ENCODE measurements around the gene SPP2.

The SPP2 gene

DNA sequence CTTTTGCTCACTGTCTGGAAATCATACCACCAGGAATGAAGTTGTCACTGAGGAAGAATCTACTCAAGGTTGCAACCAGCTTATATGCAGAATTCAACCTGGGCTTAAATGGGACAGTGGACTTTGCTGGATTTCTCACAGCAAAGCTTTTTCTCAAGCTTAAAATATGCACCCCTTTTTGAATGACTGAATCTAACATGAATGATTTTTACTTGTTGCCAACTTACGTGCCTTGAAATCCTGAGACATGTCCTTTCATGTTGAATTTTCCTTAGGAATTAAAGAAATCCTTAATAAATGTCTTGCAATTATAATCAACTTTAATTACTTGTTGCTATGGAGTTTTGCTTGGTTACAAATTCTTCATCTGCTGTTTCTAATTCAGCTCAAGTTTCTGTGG is 57.4 kb downstream of the SPP2 start:
- TF ChIP-seq, protein P1, sequence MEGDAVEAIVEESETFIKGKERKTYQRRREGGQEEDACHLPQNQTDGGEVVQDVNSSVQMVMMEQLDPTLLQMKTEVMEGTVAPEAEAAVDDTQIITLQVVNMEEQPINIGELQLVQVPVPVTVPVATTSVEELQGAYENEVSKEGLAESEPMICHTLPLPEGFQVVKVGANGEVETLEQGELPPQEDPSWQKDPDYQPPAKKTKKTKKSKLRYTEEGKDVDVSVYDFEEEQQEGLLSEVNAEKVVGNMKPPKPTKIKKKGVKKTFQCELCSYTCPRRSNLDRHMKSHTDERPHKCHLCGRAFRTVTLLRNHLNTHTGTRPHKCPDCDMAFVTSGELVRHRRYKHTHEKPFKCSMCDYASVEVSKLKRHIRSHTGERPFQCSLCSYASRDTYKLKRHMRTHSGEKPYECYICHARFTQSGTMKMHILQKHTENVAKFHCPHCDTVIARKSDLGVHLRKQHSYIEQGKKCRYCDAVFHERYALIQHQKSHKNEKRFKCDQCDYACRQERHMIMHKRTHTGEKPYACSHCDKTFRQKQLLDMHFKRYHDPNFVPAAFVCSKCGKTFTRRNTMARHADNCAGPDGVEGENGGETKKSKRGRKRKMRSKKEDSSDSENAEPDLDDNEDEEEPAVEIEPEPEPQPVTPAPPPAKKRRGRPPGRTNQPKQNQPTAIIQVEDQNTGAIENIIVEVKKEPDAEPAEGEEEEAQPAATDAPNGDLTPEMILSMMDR (IDR thresholded peaks at IDR 0.05; ENCODE audit: unreplicated experiment in 3 of 3): no peak
- Mint-ChIP-seq H3K36me3 (ENCODE audit: low read depth) (no peaks in the 10 kb centered on the region), H3K9me3 (peaks cover 3% of the 10 kb centered on the region), H3K27ac (no peak overlapping the region), H3K4me3 (no peak overlapping the region), H3K27me3 (ENCODE audit: low read depth) (peaks cover 5% of the 10 kb centered on the region), H3K4me1 (no peaks in the 10 kb centered on the region)

DNA sequence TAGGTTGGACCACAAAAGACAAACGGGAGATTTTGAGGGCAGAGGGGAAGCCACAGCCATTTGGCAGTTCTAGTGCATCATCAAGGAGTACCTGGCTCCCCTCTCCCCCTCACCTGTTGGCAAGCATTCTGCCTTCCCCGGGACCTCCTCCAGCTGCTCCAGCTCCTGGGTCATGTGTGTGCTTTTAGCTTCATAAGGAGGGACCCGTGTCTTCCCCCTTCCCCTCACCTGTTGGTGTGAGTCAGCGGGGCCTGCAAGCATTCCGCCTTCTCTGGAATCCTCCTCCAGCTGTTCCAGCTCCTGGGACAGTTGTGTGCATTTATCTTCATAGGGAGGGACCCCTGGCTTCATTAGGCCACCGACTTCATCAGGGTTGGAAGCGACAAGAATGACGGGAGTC is 58.8 kb downstream of the SPP2 start:
- TF ChIP-seq, protein P1 (IDR thresholded peaks at IDR 0.05; ENCODE audit: unreplicated experiment in 3 of 3): no peak
- no peak overlapping the region for H3K27ac Mint-ChIP-seq
- no peak overlapping the region for H3K4me3 Mint-ChIP-seq
- peaks cover 8% of the 10 kb centered on the region for H3K27me3 Mint-ChIP-seq (ENCODE audit: low read depth)
- no peaks in the 10 kb centered on the region for H3K36me3 Mint-ChIP-seq (ENCODE audit: low read depth)
- H3K4me1 Mint-ChIP-seq: no peaks in the 10 kb centered on the region
- peaks cover 3% of the 10 kb centered on the region for H3K9me3 Mint-ChIP-seq

DNA sequence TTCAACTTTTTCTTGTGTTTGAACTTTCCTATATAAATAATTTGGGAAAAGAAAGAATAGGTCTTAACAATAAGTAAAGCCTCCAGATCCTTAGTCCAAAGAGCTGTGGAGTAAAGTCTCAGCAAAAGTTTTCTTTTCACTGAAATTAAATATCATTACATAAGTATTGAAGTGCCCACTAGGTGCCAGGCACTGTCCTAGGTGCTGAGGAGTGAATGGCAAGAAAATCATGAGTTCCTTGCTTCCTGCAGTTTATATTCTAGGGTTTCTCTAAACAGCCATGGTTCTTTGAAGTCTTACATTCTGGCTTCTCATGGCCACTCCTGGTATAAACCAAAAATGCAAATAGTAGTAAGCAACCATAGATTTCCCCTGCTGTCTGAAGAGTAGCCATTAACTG is 59.7 kb downstream of the SPP2 start:
- H3K4me3 Mint-ChIP-seq: no peak overlapping the region
- peaks cover 8% of the 10 kb centered on the region for H3K27me3 Mint-ChIP-seq (ENCODE audit: low read depth)
- TF ChIP-seq, protein P1 (IDR thresholded peaks at IDR 0.05; ENCODE audit: unreplicated experiment in 3 of 3): no peak
- H3K9me3 Mint-ChIP-seq: peaks cover 3% of the 10 kb centered on the region
- H3K4me1 Mint-ChIP-seq: no peaks in the 10 kb centered on the region
- no peak overlapping the region for H3K27ac Mint-ChIP-seq
- no peaks in the 10 kb centered on the region for H3K36me3 Mint-ChIP-seq (ENCODE audit: low read depth)

DNA sequence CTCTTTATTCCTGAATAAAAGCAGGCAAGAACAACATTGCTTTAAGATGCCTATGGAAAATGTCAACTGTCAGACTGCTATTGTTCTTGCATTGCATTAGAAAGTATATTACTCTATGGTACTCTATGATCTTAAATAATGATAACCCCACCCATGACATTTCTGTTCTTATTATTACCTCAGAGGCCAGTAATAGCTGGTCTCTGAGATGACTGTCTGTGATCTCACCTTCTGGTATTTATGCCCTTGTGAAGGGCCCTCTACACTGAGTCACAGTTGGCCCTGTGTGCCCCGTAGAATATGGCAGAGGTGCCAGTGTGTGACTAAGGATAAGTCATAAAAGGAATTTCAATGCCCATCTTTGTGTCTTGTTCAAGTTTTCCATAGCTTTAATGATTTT is 61.0 kb downstream of the SPP2 start:
- no peaks in the 10 kb centered on the region for H3K36me3 Mint-ChIP-seq (ENCODE audit: low read depth)
- H3K4me3 Mint-ChIP-seq: no peak overlapping the region
- H3K4me1 Mint-ChIP-seq: no peaks in the 10 kb centered on the region
- peaks cover 3% of the 10 kb centered on the region for H3K9me3 Mint-ChIP-seq
- peaks cover 3% of the 10 kb centered on the region for H3K27me3 Mint-ChIP-seq (ENCODE audit: low read depth)
- H3K27ac Mint-ChIP-seq: no peak overlapping the region
- TF ChIP-seq, protein P1 (IDR thresholded peaks at IDR 0.05; ENCODE audit: unreplicated experiment in 3 of 3): no peak

- Mint-ChIP-seq H3K9me3 (no peaks in the 10 kb centered on the region), H3K27me3 (ENCODE audit: low read depth) (peaks cover 3% of the 10 kb centered on the region), H3K4me3 (no peak overlapping the region), H3K36me3 (ENCODE audit: low read depth) (no peaks in the 10 kb centered on the region), H3K27ac (peak overlapping the region in 1 of 3 experiments; percentile 59), H3K4me1 (no peaks in the 10 kb centered on the region)
- TF ChIP-seq, protein P1 (IDR thresholded peaks at IDR 0.05; ENCODE audit: unreplicated experiment in 3 of 3): no peak
These were observed 65.5 kb downstream of the SPP2 start for GRCh38 chr2:234116010-234116409.

DNA sequence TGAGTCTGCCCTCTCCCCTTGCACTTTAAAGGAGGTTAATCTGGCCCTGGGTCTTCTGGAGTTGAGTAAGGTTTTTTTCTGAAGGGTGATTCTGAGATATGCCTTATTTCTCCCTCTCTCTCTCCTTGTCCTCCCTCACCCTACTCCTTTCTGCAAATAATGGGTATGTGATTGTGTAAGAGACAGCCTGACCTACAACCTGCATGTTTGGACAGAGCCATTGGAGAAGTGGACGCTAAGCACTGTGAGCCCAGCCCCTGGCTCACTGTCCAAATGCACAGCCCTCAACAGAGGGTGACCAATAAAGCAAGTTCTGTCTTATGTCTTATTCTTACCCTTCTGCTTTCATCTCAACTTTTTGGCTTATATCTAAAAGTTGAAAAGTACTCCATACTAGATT is 71.5 kb downstream of the SPP2 start:
- H3K9me3 Mint-ChIP-seq: no peaks in the 10 kb centered on the region
- TF ChIP-seq, protein P1 (IDR thresholded peaks at IDR 0.05; ENCODE audit: unreplicated experiment in 3 of 3): no peak
- no peak overlapping the region for H3K4me3 Mint-ChIP-seq
- no peak overlapping the region for H3K27ac Mint-ChIP-seq
- H3K27me3 Mint-ChIP-seq (ENCODE audit: low read depth): no peaks in the 10 kb centered on the region
- H3K4me1 Mint-ChIP-seq: no peaks in the 10 kb centered on the region
- no peaks in the 10 kb centered on the region for H3K36me3 Mint-ChIP-seq (ENCODE audit: low read depth)
